DND-41 (cell line): Measurements from ENCODE around the gene STARD13.

Experiments
- CTCF ChIP-seq: IDR thresholded peaks from 2 replicates; pipeline ENCODE4 v1.5.1; 2012; ENCODE audit warnings: borderline replicate concordance, low read length, moderate library complexity, mild to moderate bottlenecking; ENCODE audit not compliant: poor library complexity, severe bottlenecking; ENCODE audit errors: extremely low read depth
- EZH2 ChIP-seq: IDR thresholded peaks from 3 replicates; pipeline ENCODE4 v1.6.1; 2012; ENCODE audit warnings: borderline replicate concordance, low read depth, mild to moderate bottlenecking, moderate library complexity, low read length, inconsistent platforms; ENCODE audit not compliant: severe bottlenecking

- TF ChIP-seq CTCF (no peak), EZH2 (no peak)
Measured at GRCh38 chr13:33076001-33076992, 209.3 kb downstream of the STARD13 start.
